ENCODE data around the gene CMTM6. TPM values are rescaled to one million over a fixed set of nuclear protein-coding genes. Genes with fewer than 3 reads are reported as not detected.
A peak's percentile ranks its signal among the peaks of the same experiment; 100 is the strongest.

Gene CMTM6
- total RNA-seq, 2 donors from 2014 or later = 38.1 to 72.7 TPM

GRCh38 chr3:32506466-32506865 lies 3.8 kb upstream of the CMTM6 start:
- no peak for ATAC-seq
- no peak for DNase-seq (ENCODE audit: low spot score in 2 of 2)
- H3K27ac Mint-ChIP-seq = no peak overlapping the region
- H3K9me3 Mint-ChIP-seq = no peaks in the 10 kb centered on the region
- H3K36me3 Mint-ChIP-seq = peaks cover 0 to 14% of the 10 kb centered on the region in 2 donors

- H3K36me3 Mint-ChIP-seq = peaks cover 0 to 16% of the 10 kb centered on the region in 2 donors
- DNase-seq (ENCODE audit: low spot score in 2 of 2) = no peak
- peak overlapping the region; percentile 75 to 90 for H3K27ac Mint-ChIP-seq
- H3K9me3 Mint-ChIP-seq = no peaks in the 10 kb centered on the region
- ATAC-seq = peak; percentile 15 to 23
Observed at GRCh38 chr3:32502946-32503286, 264 bp upstream of the CMTM6 start.

- Mint-ChIP-seq H3K36me3 (peaks cover 3 to 16% of the 10 kb centered on the region in 2 donors), H3K9me3 (peaks cover 0 to 2% of the 10 kb centered on the region in 2 donors), H3K27ac (peak overlapping the region; percentile 90 to 92)
- no peak for DNase-seq (ENCODE audit: low spot score in 2 of 2)
- no peak for ATAC-seq
Observed at GRCh38 chr3:32501783-32502117, 902 bp downstream of the CMTM6 start.

- ATAC-seq (no peak), DNase-seq (ENCODE audit: low spot score in 2 of 2) (no peak)
- Mint-ChIP-seq H3K36me3 (peaks cover 8 to 16% of the 10 kb centered on the region in 2 donors), H3K9me3 (peaks cover 0 to 6% of the 10 kb centered on the region in 2 donors), H3K27ac (peak overlapping the region in 1 of 2 donors; percentile 90)
Observed at GRCh38 chr3:32500880-32501782, 1.5 kb downstream of the CMTM6 start.

GRCh38 chr3:32500231-32500630 lies 2.4 kb downstream of the CMTM6 start:
- no peak overlapping the region for H3K27ac Mint-ChIP-seq
- peaks cover 0 to 6% of the 10 kb centered on the region in 2 donors for H3K9me3 Mint-ChIP-seq
- no peak for DNase-seq (ENCODE audit: low spot score in 2 of 2)
- H3K36me3 Mint-ChIP-seq = peaks cover 8 to 16% of the 10 kb centered on the region in 2 donors
- ATAC-seq = no peak

- ATAC-seq (no peak), DNase-seq (ENCODE audit: low spot score in 2 of 2) (no peak)
- peaks cover 8 to 16% of the 10 kb centered on the region in 2 donors for H3K36me3 Mint-ChIP-seq
- H3K27ac Mint-ChIP-seq = no peak overlapping the region
- H3K9me3 Mint-ChIP-seq = peaks cover 0 to 6% of the 10 kb centered on the region in 2 donors
Observed at GRCh38 chr3:32499585-32499984, 3.1 kb downstream of the CMTM6 start.

- Mint-ChIP-seq H3K9me3 (peaks cover 0 to 6% of the 10 kb centered on the region in 2 donors), H3K27ac (no peak overlapping the region), H3K36me3 (peaks cover 8 to 16% of the 10 kb centered on the region in 2 donors)
- ATAC-seq = no peak
- no peak for DNase-seq (ENCODE audit: low spot score in 2 of 2)
Observed at GRCh38 chr3:32498992-32499391, 3.7 kb downstream of the CMTM6 start.

- peaks cover 8 to 16% of the 10 kb centered on the region in 2 donors for H3K36me3 Mint-ChIP-seq
- ATAC-seq (no peak), DNase-seq (ENCODE audit: low spot score in 2 of 2) (no peak)
- H3K27ac Mint-ChIP-seq = no peak overlapping the region
- H3K9me3 Mint-ChIP-seq = peaks cover 0 to 6% of the 10 kb centered on the region in 2 donors
Observed at GRCh38 chr3:32498252-32498651, 4.4 kb downstream of the CMTM6 start.

GRCh38 chr3:32495609-32496008 lies 7.0 kb downstream of the CMTM6 start:
- peaks cover 0 to 8% of the 10 kb centered on the region in 2 donors for H3K36me3 Mint-ChIP-seq

GRCh38 chr3:32495085-32495484 lies 7.6 kb downstream of the CMTM6 start:
- H3K9me3 Mint-ChIP-seq = peaks cover 0 to 6% of the 10 kb centered on the region in 2 donors
- no peak for ATAC-seq
- no peak for DNase-seq (ENCODE audit: low spot score in 2 of 2)
- peaks cover 0 to 8% of the 10 kb centered on the region in 2 donors for H3K36me3 Mint-ChIP-seq
- no peak overlapping the region for H3K27ac Mint-ChIP-seq

More at GRCh38 chr3:32495609-32496008, 7.0 kb downstream of the CMTM6 start:
- ATAC-seq = no peak
- Mint-ChIP-seq H3K9me3 (peaks cover 0 to 6% of the 10 kb centered on the region in 2 donors), H3K27ac (no peak overlapping the region)
- no peak for DNase-seq (ENCODE audit: low spot score in 2 of 2)

GRCh38 chr3:32493437-32494414 lies 8.9 kb downstream of the CMTM6 start:
- peak in 1 of 2 donors; percentile 88 for ATAC-seq
- H3K9me3 Mint-ChIP-seq = peaks cover 0 to 6% of the 10 kb centered on the region in 2 donors
- no peak overlapping the region for H3K27ac Mint-ChIP-seq
- DNase-seq (ENCODE audit: low spot score in 2 of 2) = no peak
- H3K36me3 Mint-ChIP-seq = peaks cover 0 to 8% of the 10 kb centered on the region in 2 donors

- DNase-seq (ENCODE audit: low spot score in 2 of 2) (no peak), ATAC-seq (peak in 1 of 2 donors; percentile 32)
- Mint-ChIP-seq H3K27ac (no peak overlapping the region), H3K9me3 (peaks cover 0 to 6% of the 10 kb centered on the region in 2 donors), H3K36me3 (peaks cover 0 to 15% of the 10 kb centered on the region in 2 donors)
Observed at GRCh38 chr3:32492684-32493436, 9.8 kb downstream of the CMTM6 start.

GRCh38 chr3:32488474-32489008 lies 14.1 kb downstream of the CMTM6 start:
- Mint-ChIP-seq H3K36me3 (peaks cover 6 to 19% of the 10 kb centered on the region in 2 donors), H3K27ac (peak overlapping the region in 1 of 2 donors; percentile 3), H3K9me3 (no peaks in the 10 kb centered on the region)
- DNase-seq (ENCODE audit: low spot score in 2 of 2) (no peak), ATAC-seq (no peak)

- Mint-ChIP-seq H3K36me3 (peaks cover 6 to 20% of the 10 kb centered on the region in 2 donors), H3K9me3 (no peaks in the 10 kb centered on the region), H3K27ac (peak overlapping the region in 1 of 2 donors; percentile 3)
- DNase-seq (ENCODE audit: low spot score in 2 of 2) (no peak), ATAC-seq (no peak)
Observed at GRCh38 chr3:32487781-32488473, 14.7 kb downstream of the CMTM6 start.

GRCh38 chr3:32484436-32484835 lies 18.2 kb downstream of the CMTM6 start:
- ATAC-seq (no peak), DNase-seq (ENCODE audit: low spot score in 2 of 2) (no peak)
- no peaks in the 10 kb centered on the region for H3K9me3 Mint-ChIP-seq
- peaks cover 10 to 39% of the 10 kb centered on the region in 2 donors for H3K36me3 Mint-ChIP-seq
- H3K27ac Mint-ChIP-seq = no peak overlapping the region
